GM12878 (cell line): ENCODE measurements around the gene SOX6. TPM values are rescaled to one million over a fixed set of nuclear protein-coding genes. Genes with fewer than 3 reads are reported as not detected.

ENCODE experiments used
- ATAC-seq: fragments of 200-7000 bp; cut with Tn5 transposase; 3 replicates; pipeline ENCODE4 v1.9.1; 2020; ENCODE audit warnings: mild to moderate bottlenecking, moderate library complexity
- BruUV-seq: library from RNA; stranded (reverse); fragments of 400-500 nt; replicated peaks from 2 replicates; lab custom pipeline; 2021; lab: Mats Ljungman, UMichigan
- CTCF ChIA-PET: fragments of 300-600 bp; sonication (Branson Sonifier 250); formaldehyde crosslinking; extraction: SDS; loops from one replicate; lab custom pipeline; 2021; ENCODE audit warnings: inconsistent platforms; lab: Yijun Ruan, JAX
- POLR2A ChIA-PET: fragments of 350-600 bp; formaldehyde crosslinking; extraction: SDS; loops from one replicate; lab custom pipeline; 2021; ENCODE audit warnings: inconsistent platforms; lab: Charles Lee
- RAD21 ChIA-PET: fragments of 300-600 bp; sonication (Branson Sonifier 250); formaldehyde crosslinking; loops from one replicate; lab custom pipeline; 2023; ENCODE audit warnings: antibody characterized with exemption; ENCODE audit not compliant: unreplicated experiment; lab: Charles Lee
- SMC1A ChIA-PET: fragments of 300-600 bp; sonication (Branson Sonifier 250); formaldehyde crosslinking; loops from one replicate; lab custom pipeline; 2023; ENCODE audit not compliant: unreplicated experiment, uncharacterized antibody; lab: Charles Lee
- DNase-seq: peaks from one replicate; pipeline ENCODE4 v3.0.0-alpha.2; 2011; ENCODE audit warnings: low read depth, low spot score
- FAIRE-seq: peaks from 3 replicates; lab custom pipeline; 2011; peaks lifted over from hg19 to GRCh38; lab: Jason Lieb, UNC
- H2AFZ ChIP-seq: 2 replicates; pipeline ENCODE4 v1.6.0; 2011; ENCODE audit warnings: low read depth, low read length, control low read depth; ENCODE audit not compliant: control insufficient read depth
- H3K27ac ChIP-seq: 2 replicates; pipeline ENCODE4 v1.5.1; 2011; ENCODE audit warnings: control low read depth; ENCODE audit not compliant: control insufficient read depth, insufficient read depth
- H3K27me3 ChIP-seq, 2 experiments: replicated peaks in 1 of 2; 2 replicates each; pipeline versions ENCODE4 v1.6.0 to v1.6.1; 2011; ENCODE audit warnings: low read length in 1 of 2; ENCODE audit not compliant: control insufficient read depth in 2 of 2, insufficient read depth in 2 of 2
- H3K36me3 ChIP-seq, 2 experiments: 2 replicates each; pipeline ENCODE4 v1.5.1; 2011; ENCODE audit warnings: low read length in 1 of 2; ENCODE audit not compliant: control insufficient read depth in 2 of 2, insufficient read depth in 2 of 2
- H3K4me1 ChIP-seq: 2 replicates; pipeline ENCODE4 v1.6.1; 2011; ENCODE audit warnings: mild to moderate bottlenecking, low read length, moderate library complexity, mixed read lengths; ENCODE audit not compliant: control insufficient read depth, insufficient read depth
- H3K4me2 ChIP-seq: 2 replicates; pipeline ENCODE4 v1.6.0; 2011; ENCODE audit warnings: control low read depth; ENCODE audit not compliant: control insufficient read depth, insufficient read depth
- H3K4me3 ChIP-seq: fragments of 200-600 bp; sonication (generic); 2 replicates; pipeline ENCODE4 v1.5.1; 2016
- H3K79me2 ChIP-seq: 2 replicates; pipeline ENCODE4 v1.6.0; 2011; ENCODE audit warnings: low read length; ENCODE audit not compliant: control insufficient read depth, insufficient read depth
- H3K9ac ChIP-seq: 2 replicates; pipeline ENCODE4 v1.8.0; 2011; ENCODE audit warnings: low read length, control low read depth, mixed read lengths; ENCODE audit not compliant: control insufficient read depth, insufficient read depth
- H3K9me3 ChIP-seq: replicated peaks from 3 replicates; pipeline ENCODE4 v1.5.1; 2011; ENCODE audit warnings: mild to moderate bottlenecking, low read length; ENCODE audit not compliant: control insufficient read depth, insufficient read depth
- H4K20me1 ChIP-seq: 2 replicates; pipeline ENCODE4 v1.6.0; 2011; ENCODE audit not compliant: control insufficient read depth, insufficient read depth
- BCL3 ChIP-seq: IDR thresholded peaks from 2 replicates; pipeline ENCODE4 v1.6.1; 2011; ENCODE audit warnings: borderline replicate concordance, low read depth, mild to moderate bottlenecking, moderate library complexity, low read length; ENCODE audit not compliant: insufficient read depth, poor library complexity, severe bottlenecking
- EED ChIP-seq: sonication (generic); IDR thresholded peaks from 2 replicates; pipeline ENCODE4 v1.6.1; 2016; ENCODE audit warnings: antibody characterized with exemption, low read depth
- ETV6 ChIP-seq, 2 experiments: fragments of 450-650 bp in 1 of 2; IDR thresholded peaks in 1 of 2; conservative IDR thresholded peaks in 1 of 2; 2 replicates each; pipeline ENCODE4 v1.6.1; 2014; ENCODE audit warnings: antibody characterized with exemption in 1 of 2, borderline replicate concordance in 1 of 2, low read depth in 1 of 2, mild to moderate bottlenecking in 1 of 2, moderate library complexity in 1 of 2
- FOS ChIP-seq: IDR thresholded peaks from 3 replicates; pipeline ENCODE4 v1.6.1; 2011; ENCODE audit warnings: borderline replicate concordance; ENCODE audit not compliant: insufficient read length; ENCODE audit errors: extremely low read depth
- IKZF2 ChIP-seq, 2 experiments: fragments of 450-650 bp; IDR thresholded peaks; 2 replicates each; pipeline ENCODE4 v1.6.1; 2017; ENCODE audit warnings: mild to moderate bottlenecking in 2 of 2, moderate library complexity in 2 of 2
- JUNB ChIP-seq: IDR thresholded peaks from 2 replicates; pipeline ENCODE4 v1.6.1; 2016; ENCODE audit warnings: antibody characterized with exemption, mild to moderate bottlenecking
- JUND ChIP-seq: IDR thresholded peaks from 2 replicates; pipeline ENCODE4 v1.6.1; 2012; ENCODE audit warnings: low read depth, mild to moderate bottlenecking, low read length, improper control_type of control experiment, moderate library complexity
- MEF2B ChIP-seq: fragments of 450-650 bp; IDR thresholded peaks from 2 replicates; pipeline ENCODE4 v1.6.1; 2018; ENCODE audit warnings: mild to moderate bottlenecking, moderate library complexity; ENCODE audit not compliant: partially characterized antibody, poor library complexity, severe bottlenecking
- NFYB ChIP-seq: IDR thresholded peaks from 2 replicates; pipeline ENCODE4 v1.6.1; 2011; ENCODE audit warnings: low read depth, mild to moderate bottlenecking, low read length, improper control_type of control experiment, moderate library complexity; ENCODE audit not compliant: insufficient read depth
- PKNOX1 ChIP-seq: fragments of 450-650 bp; IDR thresholded peaks from 2 replicates; pipeline ENCODE4 v1.6.1; 2016; ENCODE audit warnings: mild to moderate bottlenecking
- SMAD1 ChIP-seq: fragments of 450-650 bp; IDR thresholded peaks from 2 replicates; pipeline ENCODE4 v1.6.1; 2018; ENCODE audit warnings: mild to moderate bottlenecking, low read depth; ENCODE audit not compliant: partially characterized antibody
- STAT3 ChIP-seq: IDR thresholded peaks from 2 replicates; pipeline ENCODE4 v1.6.1; 2011; ENCODE audit warnings: low read depth, low read length, improper control_type of control experiment
- SUZ12 ChIP-seq: fragments of 200-600 bp; sonication (generic); IDR thresholded peaks from one replicate; pipeline ENCODE4 v1.6.1; 2018; ENCODE audit warnings: antibody characterized with exemption, mild to moderate bottlenecking; ENCODE audit not compliant: unreplicated experiment
- ZBED1 ChIP-seq: IDR thresholded peaks from 2 replicates; pipeline ENCODE4 v1.6.1; 2016; ENCODE audit warnings: borderline replicate concordance
- ZNF217 ChIP-seq: fragments of 450-650 bp; IDR thresholded peaks from 2 replicates; pipeline ENCODE4 v1.6.1; 2017; ENCODE audit warnings: antibody characterized with exemption, mild to moderate bottlenecking
- WGBS: methylation state at CpG from one replicate; pipeline ENCODE4 v1.1.6; 2016; ENCODE audit warnings: low lambda C conversion rate; ENCODE audit not compliant: insufficient replicate concordance, insufficient coverage; ENCODE audit errors: missing lambda C conversion rate; 5-methylcytosine and 5-hydroxymethylcytosine counted together
- in situ Hi-C: fragments of 300-500 bp; cut with MboI; formaldehyde crosslinking; loops from 9 replicates; pipeline ENCODE4 v1.14.3; 2018; ENCODE audit warnings: mixed read lengths
- intact Hi-C: fragments of 100-400 bp; cut with micrococcal nuclease; formaldehyde crosslinking; loops from one replicate; pipeline ENCODE4 v1.14.2; 2022; ENCODE audit not compliant: unreplicated experiment
- polyA plus RNA-seq, 11 experiments: library from polyadenylated mRNA; depleted of rRNA in 4 of 11; unstranded in 6 of 11; stranded (reverse) in 5 of 11; fragments of >200 nt; fragmentation: Nextera tagmentation in 4 of 11; fragmentation: Illumina TruSeq in 1 of 11; extraction: Ambion mirVana in 4 of 11; extraction: Trizol in 1 of 11; gene quantifications; 1 replicate in 1 of 11; 2 replicates in 10 of 11; pipeline versions ENCODE4 v1.2.1 to v1.2.3, GENCODE V29; 2011 to 2016; ENCODE audit warnings: inconsistent platforms in 2 of 11, missing spikeins in 2 of 11, low read depth in 1 of 11
- total RNA-seq, 4 experiments: library from RNA; depleted of rRNA in 3 of 4; stranded (reverse); fragments of >200 nt in 3 of 4; fragmentation: Illumina TruSeq in 1 of 4; extraction: Trizol in 1 of 4; gene quantifications; 2 replicates each; pipeline versions ENCODE4 v1.2.1 to v1.2.3, GENCODE V29; 2013 to 2021

Gene SOX6
- total and polyA plus RNA-seq, 10 of the 15 experiments (the other 5 are each of a cell fraction or from before 2014, with no cell fraction given), result 0.03 to 0.71 (median 0.29) TPM; not detected in 4

- H3K9me3 ChIP-seq, result no peaks in the 10 kb centered on the region
- ChIA-PET SMC1A (no interaction called here), CTCF (no interaction called here), POLR2A (no interaction called here), RAD21 (no interaction called here)
- no peak overlapping the region for H3K4me2 ChIP-seq
- intact Hi-C loops, result no loop called here
- no TSS peak for BruUV-seq
- no peaks in the 10 kb centered on the region for H3K79me2 ChIP-seq
- WGBS, result 0% methylated on average over 1 of the region's 1 CpG
- no peak overlapping the region for H2AFZ ChIP-seq
- TF ChIP-seq BCL3, result no peak
- TF ChIP-seq NFYB, result no peak
- no peak for TF ChIP-seq JUNB
- no peak for TF ChIP-seq IKZF2 (IDR thresholded peaks at IDR 0.05)
- TF ChIP-seq ZBED1, result no peak
- TF ChIP-seq PKNOX1, result no peak
- no peak for TF ChIP-seq SMAD1
- no peak for TF ChIP-seq ZNF217
- TF ChIP-seq JUND, result no peak
- no peak for TF ChIP-seq EED
- no peak for TF ChIP-seq STAT3
- TF ChIP-seq ETV6 (conservative IDR thresholded peaks at IDR 0.05 in 1 of 2, IDR thresholded peaks at IDR 0.05 in 1 of 2; ENCODE audit: borderline replicate concordance in 1 of 2, low read depth in 1 of 2), result no peak
- no peak for TF ChIP-seq MEF2B
- TF ChIP-seq SUZ12, result no peak
- TF ChIP-seq FOS, result no peak
- H3K27ac ChIP-seq, result no peak overlapping the region
- DNase-seq (no peak), ATAC-seq (no peak), FAIRE-seq (no peak)
- in situ Hi-C loops, result no loop called here
- no peaks in the 10 kb centered on the region for H3K36me3 ChIP-seq
- H3K4me1 ChIP-seq, result no peaks in the 10 kb centered on the region
- H4K20me1 ChIP-seq, result no peaks in the 10 kb centered on the region
- no peaks in the 10 kb centered on the region for H3K27me3 ChIP-seq
- no peak overlapping the region for H3K9ac ChIP-seq
- H3K4me3 ChIP-seq, result no peak overlapping the region
These were observed 85.1 kb downstream of the SOX6 start for GRCh38 chr11:16271258-16271657.
